ENCODE results near the gene CACNA1E.
"Not testable (repeated sequence)": the region's sequence is repeated elsewhere in the genome, so short reads cannot be mapped to it uniquely, and the experiment has no call there.

Gene CACNA1E

DNA sequence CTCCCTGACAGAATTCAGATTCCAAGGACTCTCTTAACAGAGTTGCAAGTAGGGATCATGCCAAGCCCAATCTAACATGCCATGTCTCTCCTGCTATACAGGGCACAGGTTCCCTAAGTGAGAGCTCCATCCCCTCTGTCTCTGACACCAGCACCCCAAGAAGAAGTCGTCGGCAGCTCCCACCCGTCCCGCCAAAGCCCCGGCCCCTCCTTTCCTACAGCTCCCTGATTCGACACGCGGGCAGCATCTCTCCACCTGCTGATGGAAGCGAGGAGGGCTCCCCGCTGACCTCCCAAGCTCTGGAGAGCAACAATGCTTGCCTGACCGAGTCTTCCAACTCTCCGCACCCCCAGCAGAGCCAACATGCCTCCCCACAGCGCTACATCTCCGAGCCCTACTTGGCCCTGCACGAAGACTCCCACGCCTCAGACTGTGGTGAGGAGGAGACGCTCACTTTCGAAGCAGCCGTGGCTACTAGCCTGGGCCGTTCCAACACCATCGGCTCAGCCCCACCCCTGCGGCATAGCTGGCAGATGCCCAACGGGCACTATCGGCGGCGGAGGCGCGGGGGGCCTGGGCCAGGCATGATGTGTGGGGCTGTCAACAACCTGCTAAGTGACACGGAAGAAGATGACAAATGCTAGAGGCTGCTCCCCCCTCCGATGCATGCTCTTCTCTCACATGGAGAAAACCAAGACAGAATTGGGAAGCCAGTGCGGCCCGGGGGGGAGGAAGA, 315.0 kb downstream of the CACNA1E start:
- in situ Hi-C loops (cut with HindIII; ENCODE audit: low sequenced_read_pairs), result no loop called here

DNA sequence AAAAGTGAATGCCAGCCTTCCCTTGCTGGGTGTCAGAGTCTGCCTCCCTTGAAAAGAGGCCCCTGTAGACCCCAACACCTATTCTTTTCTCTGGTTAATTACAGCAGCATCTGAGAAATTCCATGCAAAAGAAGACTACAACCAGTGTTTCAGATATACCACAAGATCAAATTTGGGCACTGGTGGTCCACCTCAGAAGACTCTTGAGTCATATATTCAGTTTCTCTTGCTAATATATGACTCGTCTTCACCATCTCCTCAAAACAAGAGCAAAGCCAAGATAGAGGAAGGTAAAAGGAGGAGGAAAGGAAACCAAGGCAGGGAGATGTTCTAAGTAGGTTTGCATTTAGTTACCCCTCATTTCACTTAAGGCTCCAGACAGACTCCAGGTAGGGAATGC, 318.3 kb downstream of the CACNA1E start:
- in situ Hi-C loops (cut with HindIII; ENCODE audit: low sequenced_read_pairs), result no loop called here

DNA sequence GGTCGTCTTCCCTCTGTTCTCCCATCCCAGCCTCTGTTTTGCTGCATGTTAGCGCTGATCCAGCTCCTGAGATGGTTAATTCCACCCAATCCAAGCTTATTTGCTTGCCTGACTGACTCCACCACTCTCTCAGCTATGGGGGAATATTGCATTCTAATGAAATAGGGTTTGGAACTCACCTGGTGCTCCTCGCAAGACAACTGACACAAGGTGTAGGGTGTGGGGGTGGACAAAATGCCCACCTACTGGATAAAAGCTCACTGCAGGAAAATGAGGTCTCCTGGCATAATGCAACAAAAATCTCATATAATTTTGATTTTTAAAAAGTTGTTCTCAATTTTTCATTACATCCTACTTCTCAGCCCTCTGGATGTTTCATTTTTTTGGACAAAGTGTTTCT, 319.1 kb downstream of the CACNA1E start:
- in situ Hi-C loops (cut with HindIII; ENCODE audit: low sequenced_read_pairs), result no loop called here

DNA sequence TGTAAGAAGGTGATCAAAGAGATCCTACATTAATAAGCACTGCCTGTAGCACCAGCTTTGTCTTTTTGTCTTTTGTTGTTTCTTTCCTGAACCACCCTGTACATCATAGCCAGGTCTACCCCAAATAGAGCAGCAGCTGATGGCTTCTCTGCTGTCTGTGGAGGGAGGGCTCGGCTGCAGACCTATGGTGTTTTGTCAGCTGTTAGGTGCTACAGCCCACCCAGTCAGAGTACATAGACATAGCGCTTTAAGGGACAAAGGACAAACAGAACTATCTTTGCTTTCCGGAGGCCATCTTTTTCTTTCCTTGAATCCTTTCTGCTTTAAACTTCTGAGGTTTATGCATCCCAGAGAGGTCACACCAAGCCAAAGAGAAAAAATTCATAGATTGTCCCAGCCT, 320.1 kb downstream of the CACNA1E start:
- in situ Hi-C loops (cut with HindIII; ENCODE audit: low sequenced_read_pairs), result no loop called here

DNA sequence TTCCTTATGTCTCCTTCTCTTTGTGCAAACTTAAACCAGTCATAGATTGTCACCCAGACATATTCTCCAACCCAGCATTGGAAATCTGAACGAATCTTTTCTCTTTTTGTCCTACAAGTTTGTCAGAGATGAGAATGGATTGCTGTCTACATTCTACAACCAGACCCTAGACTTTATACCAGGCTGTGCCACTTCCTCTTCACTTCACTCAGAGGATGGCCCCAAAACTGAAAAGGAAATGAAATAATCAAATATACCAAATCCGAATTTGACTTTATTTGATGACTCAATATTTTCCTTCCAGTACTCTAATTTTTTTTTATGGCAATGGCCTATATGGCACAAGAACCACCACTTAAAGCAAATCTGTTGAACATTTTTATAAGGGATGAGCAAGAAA, 321.7 kb downstream of the CACNA1E start:
- in situ Hi-C loops (cut with HindIII; ENCODE audit: low sequenced_read_pairs), result no loop called here

DNA sequence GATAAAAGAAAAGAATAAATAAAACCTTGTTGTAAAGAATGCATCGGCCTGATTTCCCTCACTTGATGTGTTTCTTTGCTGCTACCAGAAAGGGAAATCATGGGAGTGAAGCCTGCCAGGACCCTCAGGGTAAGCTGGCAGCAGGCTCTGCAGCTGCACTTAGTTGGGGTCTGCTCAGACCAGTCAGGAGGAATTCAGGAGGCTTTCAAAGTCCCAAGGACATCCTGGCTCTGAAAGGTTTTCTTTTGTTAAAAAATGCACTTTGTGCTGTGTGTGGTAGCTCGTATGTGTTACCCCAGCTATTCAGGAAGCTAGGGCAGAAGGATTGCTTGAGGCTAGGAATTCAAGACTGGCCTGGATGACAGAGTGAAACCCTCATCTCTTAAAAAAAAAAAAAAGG, 323.4 kb downstream of the CACNA1E start:
- in situ Hi-C loops (cut with HindIII; ENCODE audit: low sequenced_read_pairs), result no loop called here

DNA sequence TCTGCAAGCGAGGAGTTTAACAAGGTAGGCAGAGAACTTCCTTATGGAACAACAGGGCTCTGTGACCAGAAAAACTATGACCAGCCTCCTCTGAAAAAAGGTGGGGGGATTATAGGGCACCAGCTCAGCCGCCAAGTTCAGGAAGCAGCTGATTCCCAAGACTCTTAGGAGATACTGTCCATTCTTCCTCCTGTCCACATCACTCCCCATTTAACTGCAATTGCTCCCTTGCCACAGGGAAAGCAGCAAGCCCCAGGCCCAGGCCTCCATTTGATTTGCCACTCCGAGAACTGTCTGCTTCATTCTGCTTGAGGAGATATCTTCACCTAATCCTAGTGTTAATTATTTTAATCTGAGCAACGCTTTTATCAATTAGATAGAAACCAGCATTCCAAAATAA, 323.9 kb downstream of the CACNA1E start:
- in situ Hi-C loops (cut with HindIII; ENCODE audit: low sequenced_read_pairs), result no loop called here

DNA sequence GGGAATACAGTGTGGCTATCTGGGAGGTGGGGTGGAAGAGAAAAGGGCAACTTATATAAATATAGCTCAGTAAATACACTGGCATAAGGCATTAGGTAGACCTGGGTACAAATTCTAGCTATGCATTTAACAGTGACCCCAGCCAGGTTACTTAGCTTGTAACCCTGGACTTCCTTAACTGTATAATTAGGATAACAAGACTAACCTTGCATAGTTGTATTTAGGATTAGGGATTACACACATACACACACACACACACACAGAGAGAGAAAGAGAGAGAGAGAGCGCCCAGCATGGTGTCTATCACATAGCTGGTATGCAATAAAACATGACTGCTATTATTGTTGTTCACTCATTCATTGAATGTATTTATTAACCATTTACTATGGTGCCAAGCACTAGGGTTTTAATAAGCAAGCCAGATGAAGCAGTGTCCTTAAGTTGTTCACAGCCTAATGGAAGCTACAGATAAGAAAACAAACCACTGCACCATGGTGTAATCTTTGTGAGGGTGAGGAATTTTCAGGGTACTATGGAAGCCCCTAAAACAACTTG, 326.8 kb downstream of the CACNA1E start:
- in situ Hi-C loops (cut with HindIII; ENCODE audit: low sequenced_read_pairs), result loop anchor here (5.0 kb wide), 1 partner anchor 48 kb away; no protein-coding TSS in a partner anchor

DNA sequence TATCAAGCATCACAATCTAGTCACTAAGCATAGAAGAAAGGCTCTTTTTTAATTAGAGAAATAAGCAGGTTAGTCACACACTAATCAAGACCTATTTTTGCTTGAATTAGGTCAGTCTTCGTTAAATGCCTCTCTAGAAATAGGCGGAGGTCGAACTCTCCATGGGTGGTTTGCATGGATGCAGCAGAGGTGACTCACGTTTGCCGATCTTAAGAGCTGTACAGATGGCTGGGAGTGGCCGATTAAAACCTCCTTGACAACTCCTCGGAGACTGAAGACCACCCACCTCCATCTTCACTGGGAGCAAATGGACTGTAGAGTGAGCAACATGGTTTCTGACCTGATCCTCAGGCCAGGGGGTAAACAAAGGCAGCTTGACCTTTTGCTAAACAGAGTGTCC, 328.9 kb downstream of the CACNA1E start:
- in situ Hi-C loops (cut with HindIII; ENCODE audit: low sequenced_read_pairs), result loop anchor here (5.0 kb wide), 1 partner anchor 50 kb away; no protein-coding TSS in a partner anchor

DNA sequence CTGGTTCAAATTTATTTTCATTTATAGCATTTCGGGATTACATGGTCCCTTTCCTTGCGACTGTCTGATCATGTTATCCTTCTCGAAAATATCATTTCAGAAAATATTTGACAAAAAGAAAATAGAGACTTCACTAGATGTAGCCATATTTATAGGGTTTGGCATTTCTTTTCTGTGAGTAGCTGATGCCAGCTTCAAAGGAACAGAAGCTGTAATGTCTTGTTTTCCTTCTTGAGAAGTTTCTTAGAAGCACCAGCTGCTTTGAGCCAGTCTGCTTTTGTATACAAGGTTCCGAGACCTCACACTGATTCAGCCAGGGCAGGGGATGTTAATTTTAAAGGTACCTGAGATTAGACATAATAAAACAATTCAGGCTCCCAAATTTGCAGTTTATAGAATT, 329.9 kb downstream of the CACNA1E start:
- in situ Hi-C loops (cut with HindIII; ENCODE audit: low sequenced_read_pairs), result loop anchor here (5.0 kb wide), 1 partner anchor 51 kb away; no protein-coding TSS in a partner anchor

DNA sequence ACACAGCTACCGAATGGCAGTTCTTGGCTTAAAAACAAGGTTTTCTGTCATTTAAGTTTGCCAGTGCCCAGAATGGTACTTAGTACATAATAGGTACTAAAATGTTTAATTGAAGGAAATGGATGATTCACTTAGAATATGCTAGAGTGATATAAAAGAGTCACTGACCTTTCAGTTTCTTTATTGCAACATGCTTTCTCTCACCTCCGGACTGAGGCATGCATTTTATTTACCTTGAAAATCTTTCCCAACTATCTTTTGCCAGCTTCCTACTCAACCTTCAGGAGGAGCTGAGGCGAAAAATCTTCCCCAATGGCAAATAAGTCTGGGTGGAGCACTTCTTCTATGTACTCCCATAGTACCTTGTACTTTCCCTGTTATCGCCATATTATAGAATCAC, 333.3 kb downstream of the CACNA1E start:
- in situ Hi-C loops (cut with HindIII; ENCODE audit: low sequenced_read_pairs), result no loop called here

DNA sequence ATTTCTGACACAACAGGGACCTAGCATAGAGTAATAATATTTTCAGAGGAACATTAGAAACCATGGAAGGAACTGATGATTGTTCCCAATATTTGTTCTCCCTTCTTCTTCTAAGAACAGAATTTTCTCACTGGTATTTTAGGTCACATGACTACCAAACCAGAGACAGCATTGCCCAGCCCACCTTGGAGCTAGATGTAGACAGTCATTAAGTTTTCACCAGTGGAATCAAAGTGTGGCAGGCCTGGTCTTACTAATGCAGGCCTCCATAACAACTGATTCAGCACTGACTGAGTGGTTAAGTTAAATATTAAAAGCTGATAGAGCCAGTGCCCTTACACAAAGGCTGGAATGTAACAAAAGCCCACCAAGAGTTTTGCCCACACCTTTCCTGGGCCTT, 333.8 kb downstream of the CACNA1E start:
- in situ Hi-C loops (cut with HindIII; ENCODE audit: low sequenced_read_pairs), result no loop called here

DNA sequence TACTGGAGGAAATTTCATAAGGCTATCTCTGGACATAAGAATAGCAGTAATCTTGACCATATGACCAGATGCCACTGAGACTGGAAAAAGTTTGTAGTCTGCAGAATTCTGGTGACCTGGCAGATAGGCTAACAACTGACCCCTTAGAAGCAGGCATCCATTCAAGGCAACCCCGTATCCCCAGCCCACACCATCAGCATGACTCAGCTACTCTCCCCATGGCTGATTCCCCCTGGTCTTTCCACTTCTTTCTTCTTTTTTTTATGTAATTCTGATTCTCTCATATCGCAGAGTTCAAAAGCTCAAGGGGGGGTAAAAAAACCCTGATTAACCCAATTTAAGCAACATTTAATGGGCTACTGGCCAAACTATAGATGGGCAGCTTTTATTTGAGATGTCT, 335.1 kb downstream of the CACNA1E start:
- in situ Hi-C loops (cut with HindIII; ENCODE audit: low sequenced_read_pairs), result no loop called here

DNA sequence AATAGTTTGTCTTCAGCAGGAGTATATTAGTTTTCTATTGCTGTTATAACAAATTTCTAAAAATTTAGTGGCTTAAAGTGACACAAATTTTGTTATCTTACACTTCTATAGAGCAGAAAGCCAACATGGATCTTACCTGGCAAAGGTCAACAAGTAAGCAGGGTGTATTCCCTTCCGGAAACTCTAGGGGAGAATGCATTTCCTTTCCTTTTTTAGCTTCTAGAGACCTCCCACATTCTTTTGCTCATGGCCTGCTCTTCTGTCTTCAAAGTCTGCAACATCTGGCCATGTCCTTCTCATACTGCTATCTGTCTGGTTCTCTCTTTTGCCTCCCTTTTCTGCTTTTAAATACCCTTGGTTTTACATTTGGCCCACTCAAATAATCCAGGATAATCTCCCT, 335.6 kb downstream of the CACNA1E start:
- in situ Hi-C loops (cut with HindIII; ENCODE audit: low sequenced_read_pairs), result no loop called here

DNA sequence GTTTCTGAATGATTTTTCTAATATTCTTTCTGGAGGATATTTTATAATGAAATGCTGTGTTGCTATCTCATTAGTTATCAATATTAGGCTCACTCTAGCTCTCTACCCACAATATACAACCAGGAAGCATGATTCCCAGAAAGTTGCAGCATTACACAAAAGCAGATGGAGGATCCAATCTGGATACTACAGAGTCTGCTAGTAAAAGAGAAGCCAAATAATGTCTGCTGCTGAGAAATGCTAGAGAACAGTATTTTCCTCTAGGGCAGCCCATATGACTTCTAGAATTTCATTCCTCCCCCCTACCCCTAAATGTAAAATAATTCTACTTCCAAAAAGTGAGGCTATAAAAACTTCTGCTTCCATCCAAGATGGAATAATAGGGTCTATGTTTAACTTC, 338.4 kb downstream of the CACNA1E start:
- in situ Hi-C loops (cut with HindIII; ENCODE audit: low sequenced_read_pairs), result no loop called here

DNA sequence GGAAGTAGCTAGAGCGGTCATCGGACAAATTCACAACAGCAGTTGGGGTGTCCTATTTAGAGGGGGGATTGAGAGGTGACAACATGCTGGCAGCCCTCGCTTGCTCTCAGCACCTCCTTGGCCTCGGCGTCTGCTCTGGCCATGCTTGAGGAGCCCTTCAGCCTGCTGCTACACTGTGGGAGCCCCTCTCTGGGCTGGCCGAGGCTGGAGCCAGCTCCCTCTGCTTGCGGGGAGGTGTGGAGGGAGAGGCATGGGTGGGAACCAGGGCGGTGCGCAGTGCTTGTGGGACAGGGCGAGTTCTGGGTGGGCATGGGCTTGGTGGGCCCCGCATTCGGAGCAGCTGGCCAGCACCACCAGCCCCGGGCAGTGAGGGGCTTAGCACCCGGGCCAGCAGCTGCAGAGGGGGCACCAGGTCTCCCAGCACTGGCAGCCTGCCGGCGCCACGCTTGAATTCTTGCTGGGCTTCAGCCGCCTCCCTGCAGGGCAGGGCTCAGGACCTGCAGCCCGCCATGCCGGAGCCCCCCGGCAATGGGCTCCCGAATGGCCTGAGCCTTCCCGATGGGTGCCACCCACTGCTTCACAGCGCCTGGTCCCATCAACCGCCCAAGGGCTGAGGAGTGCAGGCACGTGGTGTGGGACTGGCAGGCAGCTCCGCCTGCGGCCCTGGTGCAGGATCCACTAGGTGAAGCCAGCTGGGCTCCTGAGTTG, 349.0 kb downstream of the CACNA1E start:
- in situ Hi-C loops (cut with HindIII; ENCODE audit: low sequenced_read_pairs), result not testable (repeated sequence)

DNA sequence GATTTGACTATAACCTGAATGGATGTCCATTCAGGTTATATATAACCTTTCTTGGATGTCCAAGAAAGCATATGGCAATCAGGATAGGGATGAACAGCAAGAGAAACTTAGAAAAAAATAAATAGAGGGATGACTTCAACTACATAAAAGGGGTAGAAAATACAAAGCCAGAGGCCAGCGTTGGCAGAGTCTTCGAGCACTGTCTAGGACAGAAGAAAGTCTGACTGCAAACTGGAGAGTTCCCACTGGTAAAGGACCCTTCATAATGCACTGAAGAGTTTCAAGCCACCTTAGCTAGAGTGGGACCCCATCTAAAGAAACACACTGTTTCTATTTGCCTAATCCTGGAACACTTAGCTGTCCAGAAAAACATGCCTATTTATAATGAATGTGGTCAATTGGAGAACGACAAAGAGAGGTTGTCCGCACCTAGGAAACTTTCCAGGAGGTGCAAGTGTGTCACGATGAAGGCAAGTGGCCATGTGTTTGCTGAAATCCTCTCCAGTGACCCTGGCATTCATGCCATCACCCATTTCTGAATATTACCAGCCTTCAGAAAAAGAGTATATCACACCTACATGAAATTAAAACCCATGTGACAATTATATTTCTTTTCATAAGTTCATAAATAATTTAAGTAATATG, 362.8 kb downstream of the CACNA1E start:
- in situ Hi-C loops (cut with HindIII; ENCODE audit: low sequenced_read_pairs), result no loop called here

DNA sequence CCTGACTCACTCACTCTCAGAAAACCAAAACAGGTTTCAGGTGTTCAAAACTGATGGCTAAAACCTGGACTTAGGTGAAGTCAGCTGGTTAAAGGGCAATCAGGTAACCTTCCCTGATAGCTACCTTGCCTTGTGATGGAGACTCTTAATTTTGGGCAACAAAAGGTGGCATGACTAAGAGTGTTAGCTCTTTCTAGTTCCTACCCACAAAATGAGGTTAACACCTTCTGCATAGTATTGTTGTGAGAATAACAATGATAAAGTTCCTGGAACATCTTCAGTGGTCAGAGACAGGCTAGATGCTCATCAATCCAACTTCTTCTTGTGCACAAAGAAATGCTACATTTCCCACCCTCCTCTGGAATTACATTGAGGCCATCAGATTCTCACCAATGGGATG, 363.4 kb downstream of the CACNA1E start:
- in situ Hi-C loops (cut with HindIII; ENCODE audit: low sequenced_read_pairs), result no loop called here

DNA sequence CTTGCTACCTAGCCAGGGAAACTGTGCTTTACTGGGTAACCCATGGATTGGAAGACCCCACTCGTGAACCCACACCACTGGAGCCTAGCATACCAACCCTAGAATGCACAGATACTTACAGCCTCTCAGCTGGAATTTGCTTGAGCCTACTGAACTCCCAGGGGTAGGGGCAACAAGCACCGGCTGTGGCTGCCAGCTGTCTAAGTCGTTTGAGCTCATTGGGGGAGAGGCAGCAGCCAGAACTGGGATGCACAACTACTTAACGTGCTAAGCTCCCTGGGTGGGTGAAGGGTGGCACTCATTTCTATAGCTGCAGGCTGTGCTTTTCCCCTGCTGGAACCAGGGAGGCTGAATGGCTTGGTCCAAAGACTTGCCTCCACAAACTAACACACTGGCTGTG, 365.8 kb downstream of the CACNA1E start:
- in situ Hi-C loops (cut with HindIII; ENCODE audit: low sequenced_read_pairs), result no loop called here

DNA sequence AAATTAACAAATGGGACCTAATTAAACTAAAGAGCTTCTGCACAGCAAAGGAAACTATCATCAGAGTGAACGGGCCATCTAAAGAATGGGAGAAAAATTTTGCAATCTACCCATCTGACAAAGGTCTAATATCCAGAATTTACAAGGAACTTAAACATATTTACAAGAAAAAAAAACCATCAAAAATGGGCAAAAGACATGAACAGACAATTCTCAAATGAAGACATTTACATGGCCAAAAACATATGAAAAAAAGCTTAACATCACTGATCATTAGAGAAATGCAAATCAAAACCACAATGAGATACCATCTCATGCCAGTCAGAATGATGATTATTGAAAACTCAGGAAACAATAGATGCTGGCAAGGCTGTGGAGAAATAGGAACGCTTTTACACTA, 370.9 kb downstream of the CACNA1E start:
- in situ Hi-C loops (cut with HindIII; ENCODE audit: low sequenced_read_pairs), result not testable (repeated sequence)

DNA sequence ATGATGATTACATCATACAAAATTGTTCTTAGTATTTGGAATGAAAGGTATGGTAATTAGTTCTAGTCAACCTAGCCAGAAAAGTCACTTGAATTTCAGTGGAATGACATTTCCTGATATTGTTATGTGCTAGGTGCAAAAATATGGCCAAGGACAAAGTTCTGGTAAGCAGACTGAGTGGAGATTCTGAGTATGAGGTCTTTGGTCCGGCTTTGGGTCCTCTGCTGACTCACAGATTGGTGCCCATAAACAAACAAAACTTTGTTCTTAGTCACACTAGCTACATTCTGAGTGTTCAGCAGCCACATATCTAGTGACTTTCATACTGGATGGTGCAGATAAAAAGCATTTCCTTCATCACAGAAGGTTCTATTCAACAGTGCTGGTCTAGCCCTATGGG, 372.1 kb downstream of the CACNA1E start:
- in situ Hi-C loops (cut with HindIII; ENCODE audit: low sequenced_read_pairs), result no loop called here

Data from endothelial cell of hepatic sinusoid (primary cell).